A549 (cell line): ENCODE data around the gene DACT2. TPM values are rescaled to one million over a fixed set of nuclear protein-coding genes. Genes with fewer than 3 reads are reported as not detected.
"Not testable (repeated sequence)": the region's sequence is repeated elsewhere in the genome, so short reads cannot be mapped to it uniquely, and the experiment has no call there.

Source experiments
- ATAC-seq, 2 experiments: fragments of 200-7000 bp in 1 of 2; fragments of >200 bp in 1 of 2; cut with Nextera tagmentation in 1 of 2; cut with Tn5 transposase in 1 of 2; 3 replicates each; pipeline versions ENCODE4 v1.8.0 to v1.9.1; 2018 to 2020; ENCODE audit warnings: mild to moderate bottlenecking in 1 of 2, moderate library complexity in 1 of 2
- CTCF ChIA-PET: fragments of 300-600 bp; sonication (Branson Sonifier 250); formaldehyde crosslinking; extraction: SDS; loops from one replicate; lab custom pipeline; 2021; ENCODE audit warnings: antibody characterized with exemption, inconsistent platforms; lab: Yijun Ruan, JAX
- POLR2A ChIA-PET: fragments of 350-600 bp; formaldehyde crosslinking; extraction: SDS; loops from one replicate; lab custom pipeline; 2021; ENCODE audit warnings: antibody characterized with exemption, inconsistent platforms; lab: Yijun Ruan, JAX
- DNase-seq, 2 experiments: peaks; one replicate each; pipeline versions ENCODE4 v3.0.0 to v3.0.0-alpha.2; 2011 to 2016; ENCODE audit warnings: low read depth in 1 of 2, low spot score in 1 of 2
- FAIRE-seq: peaks from 2 replicates; lab custom pipeline; 2011; peaks lifted over from hg19 to GRCh38; lab: Jason Lieb, UNC
- H3K27ac ChIP-seq, 2 experiments: fragments of >200 bp; sonication (Bioruptor Twin); formaldehyde crosslinking; 3 replicates each; pipeline ENCODE4 v1.5.1; 2016 to 2017
- H3K4me1 ChIP-seq: fragments of >200 bp; sonication (Bioruptor Twin); formaldehyde crosslinking; 3 replicates; pipeline ENCODE4 v1.6.1; 2016
- H3K4me2 ChIP-seq: fragments of >200 bp; sonication (Bioruptor Twin); formaldehyde crosslinking; 3 replicates; pipeline ENCODE4 v1.6.1; 2016
- H3K4me3 ChIP-seq: fragments of >200 bp; sonication (Bioruptor Twin); formaldehyde crosslinking; 3 replicates; pipeline ENCODE4 v1.5.1; 2016
- H3K9me3 ChIP-seq: fragments of >200 bp; sonication (Bioruptor Twin); formaldehyde crosslinking; 3 replicates; pipeline ENCODE4 v1.6.1; 2016
- CHD4 ChIP-seq: fragments of 200-600 bp; sonication (generic); IDR thresholded peaks from 2 replicates; pipeline ENCODE4 v1.6.1; 2016; ENCODE audit warnings: antibody characterized with exemption, mild to moderate bottlenecking, borderline replicate concordance
- ESRRA ChIP-seq: fragments of 150-350 bp; IDR thresholded peaks from 2 replicates; pipeline ENCODE4 v1.6.1; 2014; ENCODE audit warnings: mild to moderate bottlenecking, low read length, borderline replicate concordance
- JUNB ChIP-seq: fragments of >200 bp; sonication (Bioruptor Twin); formaldehyde crosslinking; IDR thresholded peaks from 2 replicates; pipeline ENCODE4 v1.6.1; 2016
- KDM1A ChIP-seq: fragments of 200-600 bp; sonication (generic); IDR thresholded peaks from 2 replicates; pipeline ENCODE4 v1.6.1; 2016; ENCODE audit warnings: low read depth, mild to moderate bottlenecking
- MAZ ChIP-seq: fragments of 150-350 bp; IDR thresholded peaks from 2 replicates; pipeline ENCODE4 v1.6.1; 2014; ENCODE audit warnings: antibody characterized with exemption, low read depth, low read length, borderline replicate concordance
- NPAS2 ChIP-seq: fragments of 250-450 bp; sonication (Bioruptor Pico); IDR thresholded peaks from 2 replicates; pipeline ENCODE4 v1.8.0; 2022; ENCODE audit warnings: mild to moderate bottlenecking, moderate library complexity, borderline replicate concordance
- RAD21 ChIP-seq, 2 experiments: fragments of >200 bp in 1 of 2; sonication (Bioruptor Twin) in 1 of 2; formaldehyde crosslinking in 1 of 2; IDR thresholded peaks in 1 of 2; conservative IDR thresholded peaks in 1 of 2; 2 replicates in 1 of 2; 3 replicates in 1 of 2; pipeline ENCODE4 v1.6.1; 2012 to 2018; ENCODE audit warnings: inconsistent platforms in 1 of 2
- RARB ChIP-seq: fragments of 250-450 bp; sonication (Bioruptor Pico); IDR thresholded peaks from 2 replicates; pipeline ENCODE4 v1.8.0; 2021; ENCODE audit warnings: mild to moderate bottlenecking, moderate library complexity
- RNF2 ChIP-seq: fragments of 200-600 bp; sonication (generic); IDR thresholded peaks from 2 replicates; pipeline ENCODE4 v1.6.1; 2016; ENCODE audit warnings: low read depth, mild to moderate bottlenecking, antibody characterized with exemption, moderate library complexity, borderline replicate concordance
- WGBS: methylation state at CpG from one replicate; pipeline ENCODE4 v1.1.6; 2017; ENCODE audit errors: missing lambda C conversion rate; 5-methylcytosine and 5-hydroxymethylcytosine counted together
- polyA plus RNA-seq, 4 experiments: library from polyadenylated mRNA; depleted of rRNA in 3 of 4; stranded (reverse); fragments of >200 nt; fragmentation: RNase III in 1 of 4; extraction: RNeasy Plus Mini Kit Qiagen cat#74134 plus additional on column Dnase treatment in 1 of 4; gene quantifications; 2 replicates in 3 of 4; 3 replicates in 1 of 4; pipeline ENCODE4 v1.2.3, GENCODE V29; 2011 to 2017
- TF ChIP-seq, protein P1 (sequence below): fragments of 200-600 bp; sonication (generic); IDR thresholded peaks from 2 replicates; pipeline ENCODE4 v1.6.1; 2016; ENCODE audit warnings: antibody characterized with exemption, mild to moderate bottlenecking, moderate library complexity
- TF ChIP-seq, protein P2 (sequence below): fragments of 450-650 bp; IDR thresholded peaks from 2 replicates; pipeline ENCODE4 v1.6.1; 2014; ENCODE audit warnings: antibody characterized with exemption
- TF ChIP-seq, protein P3 (sequence below): fragments of 250-450 bp; sonication (Bioruptor Pico); IDR thresholded peaks from 2 replicates; pipeline ENCODE4 v1.5.0; 2020; ENCODE audit warnings: low read depth, mild to moderate bottlenecking, moderate library complexity
- TF ChIP-seq, protein P4 (sequence below): IDR thresholded peaks from 2 replicates; pipeline ENCODE4 v1.6.1; 2012

Gene DACT2
- polyA plus RNA-seq, 2 of the 4 experiments (the other 2 are of a cell fraction), result 0.63 to 1.5 TPM

DNA sequence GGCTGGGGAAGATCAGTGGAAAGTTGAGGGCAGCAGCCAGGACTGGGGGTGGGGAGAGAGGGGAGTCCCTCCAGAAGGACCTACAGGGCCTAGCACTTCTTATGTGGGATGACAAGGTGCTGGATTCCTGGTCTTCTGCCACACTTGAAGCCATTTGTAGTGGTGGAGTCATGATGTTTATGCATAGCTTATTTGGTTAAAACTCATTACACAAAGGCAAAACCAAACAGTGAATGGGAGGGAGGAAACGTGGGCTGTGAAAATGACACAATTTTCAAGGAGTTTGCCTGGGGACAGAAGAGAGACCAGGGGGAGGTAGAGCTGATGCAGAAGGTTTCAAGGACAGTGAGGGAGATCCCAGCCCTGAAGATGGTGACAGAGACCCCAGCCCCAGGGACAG, 50.8 kb downstream of the DACT2 start (continued):
- TF ChIP-seq, protein P1, sequence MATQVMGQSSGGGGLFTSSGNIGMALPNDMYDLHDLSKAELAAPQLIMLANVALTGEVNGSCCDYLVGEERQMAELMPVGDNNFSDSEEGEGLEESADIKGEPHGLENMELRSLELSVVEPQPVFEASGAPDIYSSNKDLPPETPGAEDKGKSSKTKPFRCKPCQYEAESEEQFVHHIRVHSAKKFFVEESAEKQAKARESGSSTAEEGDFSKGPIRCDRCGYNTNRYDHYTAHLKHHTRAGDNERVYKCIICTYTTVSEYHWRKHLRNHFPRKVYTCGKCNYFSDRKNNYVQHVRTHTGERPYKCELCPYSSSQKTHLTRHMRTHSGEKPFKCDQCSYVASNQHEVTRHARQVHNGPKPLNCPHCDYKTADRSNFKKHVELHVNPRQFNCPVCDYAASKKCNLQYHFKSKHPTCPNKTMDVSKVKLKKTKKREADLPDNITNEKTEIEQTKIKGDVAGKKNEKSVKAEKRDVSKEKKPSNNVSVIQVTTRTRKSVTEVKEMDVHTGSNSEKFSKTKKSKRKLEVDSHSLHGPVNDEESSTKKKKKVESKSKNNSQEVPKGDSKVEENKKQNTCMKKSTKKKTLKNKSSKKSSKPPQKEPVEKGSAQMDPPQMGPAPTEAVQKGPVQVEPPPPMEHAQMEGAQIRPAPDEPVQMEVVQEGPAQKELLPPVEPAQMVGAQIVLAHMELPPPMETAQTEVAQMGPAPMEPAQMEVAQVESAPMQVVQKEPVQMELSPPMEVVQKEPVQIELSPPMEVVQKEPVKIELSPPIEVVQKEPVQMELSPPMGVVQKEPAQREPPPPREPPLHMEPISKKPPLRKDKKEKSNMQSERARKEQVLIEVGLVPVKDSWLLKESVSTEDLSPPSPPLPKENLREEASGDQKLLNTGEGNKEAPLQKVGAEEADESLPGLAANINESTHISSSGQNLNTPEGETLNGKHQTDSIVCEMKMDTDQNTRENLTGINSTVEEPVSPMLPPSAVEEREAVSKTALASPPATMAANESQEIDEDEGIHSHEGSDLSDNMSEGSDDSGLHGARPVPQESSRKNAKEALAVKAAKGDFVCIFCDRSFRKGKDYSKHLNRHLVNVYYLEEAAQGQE, result no peak
- no peak for TF ChIP-seq RNF2
- TF ChIP-seq, protein P2, sequence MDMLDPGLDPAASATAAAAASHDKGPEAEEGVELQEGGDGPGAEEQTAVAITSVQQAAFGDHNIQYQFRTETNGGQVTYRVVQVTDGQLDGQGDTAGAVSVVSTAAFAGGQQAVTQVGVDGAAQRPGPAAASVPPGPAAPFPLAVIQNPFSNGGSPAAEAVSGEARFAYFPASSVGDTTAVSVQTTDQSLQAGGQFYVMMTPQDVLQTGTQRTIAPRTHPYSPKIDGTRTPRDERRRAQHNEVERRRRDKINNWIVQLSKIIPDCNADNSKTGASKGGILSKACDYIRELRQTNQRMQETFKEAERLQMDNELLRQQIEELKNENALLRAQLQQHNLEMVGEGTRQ, result no peak

DNA sequence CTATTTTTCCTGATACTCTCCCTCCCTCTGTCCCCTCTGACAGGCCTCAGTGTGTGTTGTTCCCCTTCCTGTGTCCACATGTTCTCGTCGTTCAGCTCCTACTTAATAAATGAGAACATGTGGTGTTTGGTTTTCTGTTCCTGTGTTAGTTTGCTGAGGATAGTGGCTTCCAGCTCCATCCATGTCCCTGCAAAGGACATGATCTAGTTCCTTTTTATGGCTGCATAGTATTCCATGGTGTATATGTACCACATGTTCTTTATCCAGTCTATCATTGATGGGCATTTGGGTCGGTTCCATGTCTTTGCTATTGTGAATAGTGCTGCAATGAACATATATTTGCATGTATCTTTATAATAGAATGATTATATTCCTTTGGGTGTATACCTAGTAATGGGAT, 51.8 kb downstream of the DACT2 start:
- POLR2A ChIA-PET, H3K4me3 ChIP-seq, CTCF ChIA-PET, H3K4me2 ChIP-seq, ATAC-seq, H3K9me3 ChIP-seq, DNase-seq, FAIRE-seq, H3K27ac ChIP-seq: not testable (repeated sequence)
- 84% methylated on average over 3 of the region's 3 CpGs for WGBS
- H3K4me1 ChIP-seq, result peaks cover 27% of the 10 kb centered on the region

DNA sequence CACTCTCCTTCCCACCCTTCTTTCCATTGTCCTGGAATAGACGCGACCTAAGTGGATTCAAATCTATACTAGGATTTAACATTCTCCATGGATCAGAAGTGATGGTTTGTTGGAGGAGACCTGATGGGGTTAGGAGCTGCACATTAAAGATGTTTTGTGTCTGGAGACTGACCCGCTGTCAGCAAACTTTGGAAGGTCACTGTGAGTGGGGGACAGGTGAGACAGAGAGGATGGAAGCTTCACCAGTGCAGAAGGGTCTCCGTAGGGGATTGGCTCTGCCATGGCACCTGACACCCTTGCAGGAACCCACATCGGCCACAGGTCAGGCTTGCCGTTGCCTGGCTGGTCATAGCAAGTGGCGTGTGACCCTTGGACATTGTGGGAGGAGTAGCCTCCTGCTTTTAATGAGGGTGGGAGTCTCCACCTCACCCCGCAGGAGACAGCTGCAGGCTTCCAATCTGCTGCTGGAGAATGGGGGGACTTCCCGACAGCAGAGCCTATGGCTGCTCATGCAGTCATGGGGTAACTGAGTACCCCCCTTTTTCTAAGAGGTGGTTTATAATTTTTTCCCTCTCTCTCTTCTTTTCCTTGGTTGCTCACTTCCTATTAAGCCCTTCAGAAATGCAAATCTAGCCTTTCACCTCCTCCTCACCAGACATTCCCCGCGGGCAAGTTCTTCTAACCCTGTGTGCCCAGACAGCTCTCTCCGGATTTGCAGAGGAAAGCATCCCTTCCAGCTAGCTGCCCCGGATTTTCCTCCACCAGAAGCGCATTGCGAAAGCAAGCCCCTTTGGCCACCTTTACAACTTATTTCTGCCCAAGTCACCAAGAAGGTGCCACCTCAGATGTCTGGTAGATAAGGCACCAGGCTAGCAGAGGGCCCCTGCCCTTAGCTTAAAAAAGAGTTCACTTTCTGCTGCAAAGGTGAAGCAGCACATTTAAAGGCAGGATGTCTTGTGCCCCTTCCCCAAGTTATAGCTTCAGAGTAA, 53.5 kb downstream of the DACT2 start:
- Histone ChIP-seq H3K4me3 (no peak overlapping the region), H3K4me1 (peaks cover 40% of the 10 kb centered on the region), H3K9me3 (no peaks in the 10 kb centered on the region), H3K4me2 (no peak overlapping the region), H3K27ac (peak overlapping the region in 1 of 2 experiments; percentile 69; a peak in 3 of 6 replicates)
- ChIA-PET CTCF (interaction anchor here (1.3 to 1.4 kb wide), 2 partner anchors 10 to 49 kb away, joined by 3 read pairs; no protein-coding TSS in a partner anchor), POLR2A (no interaction called here)
- no peak for FAIRE-seq
- no peak for DNase-seq
- TF ChIP-seq RAD21 (conservative IDR thresholded peaks at IDR 0.05 in 1 of 2, IDR thresholded peaks at IDR 0.05 in 1 of 2) (no peak), ESRRA (no peak), JUNB (no peak), RARB (no peak), CHD4 (no peak), MAZ (no peak), NPAS2 (CRISPR knock-in tag) (no peak), KDM1A (no peak)
- TF ChIP-seq, protein P3, sequence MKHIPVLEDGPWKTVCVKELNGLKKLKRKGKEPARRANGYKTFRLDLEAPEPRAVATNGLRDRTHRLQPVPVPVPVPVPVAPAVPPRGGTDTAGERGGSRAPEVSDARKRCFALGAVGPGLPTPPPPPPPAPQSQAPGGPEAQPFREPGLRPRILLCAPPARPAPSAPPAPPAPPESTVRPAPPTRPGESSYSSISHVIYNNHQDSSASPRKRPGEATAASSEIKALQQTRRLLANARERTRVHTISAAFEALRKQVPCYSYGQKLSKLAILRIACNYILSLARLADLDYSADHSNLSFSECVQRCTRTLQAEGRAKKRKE (CRISPR knock-in tag), result no peak
- TF ChIP-seq, protein P4, sequence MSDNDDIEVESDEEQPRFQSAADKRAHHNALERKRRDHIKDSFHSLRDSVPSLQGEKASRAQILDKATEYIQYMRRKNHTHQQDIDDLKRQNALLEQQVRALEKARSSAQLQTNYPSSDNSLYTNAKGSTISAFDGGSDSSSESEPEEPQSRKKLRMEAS, result no peak
- WGBS, result 87% methylated on average over 14 of the region's 15 CpGs
- no peak for ATAC-seq
